Measurements from ENCODE around the gene ABHD15.
"Not testable (repeated sequence)": the region's sequence is repeated elsewhere in the genome, so short reads cannot be mapped to it uniquely, and the experiment has no call there.

The ABHD15 gene

GRCh38 chr17:29567554-29568330, 905 bp upstream of the ABHD15 start:
- DNase-seq: peak; percentile 80

- no peak for DNase-seq
Measured at GRCh38 chr17:29567304-29567553, 392 bp upstream of the ABHD15 start.

- peak; percentile 63 for DNase-seq
Measured at GRCh38 chr17:29565643-29566472, 979 bp downstream of the ABHD15 start.

GRCh38 chr17:29563816-29564215, 3.0 kb downstream of the ABHD15 start:
- no peak for DNase-seq

GRCh38 chr17:29562615-29563014, 4.2 kb downstream of the ABHD15 start:
- DNase-seq: no peak

- no peak for DNase-seq
Measured at GRCh38 chr17:29561554-29562517, 5.0 kb downstream of the ABHD15 start.

GRCh38 chr17:29560316-29560715, 6.5 kb downstream of the ABHD15 start:
- peak; percentile 92 for DNase-seq

- no peak for DNase-seq
Measured at GRCh38 chr17:29559640-29560039, 7.2 kb downstream of the ABHD15 start.

GRCh38 chr17:29558139-29558538, 8.7 kb downstream of the ABHD15 start:
- not testable (repeated sequence) for DNase-seq

GRCh38 chr17:29557739-29558116, 9.1 kb downstream of the ABHD15 start:
- DNase-seq: no peak

GRCh38 chr17:29557085-29557738, 9.6 kb downstream of the ABHD15 start:
- no peak for DNase-seq

GRCh38 chr17:29555840-29556239, 11.0 kb downstream of the ABHD15 start:
- no peak for DNase-seq

GRCh38 chr17:29549177-29549923, 17.5 kb downstream of the ABHD15 start:
- no peak for DNase-seq

GRCh38 chr17:29546830-29547229, 20.0 kb downstream of the ABHD15 start:
- no peak for DNase-seq

- no peak for DNase-seq
Measured at GRCh38 chr17:29546085-29546484, 20.8 kb downstream of the ABHD15 start.

GRCh38 chr17:29544066-29544465, 22.8 kb downstream of the ABHD15 start:
- DNase-seq: no peak

- no peak for DNase-seq
Measured at GRCh38 chr17:29533976-29534375, 32.9 kb downstream of the ABHD15 start.

- DNase-seq: no peak
Measured at GRCh38 chr17:29526322-29526721, 40.5 kb downstream of the ABHD15 start.

GRCh38 chr17:29524692-29525091, 42.1 kb downstream of the ABHD15 start:
- no peak for DNase-seq

GRCh38 chr17:29518359-29518758, 48.5 kb downstream of the ABHD15 start:
- no peak for DNase-seq

- DNase-seq: peak; percentile 43
Measured at GRCh38 chr17:29514792-29515191, 52.0 kb downstream of the ABHD15 start.

GRCh38 chr17:29510953-29511352, 55.9 kb downstream of the ABHD15 start:
- no peak for DNase-seq

Data from NCI-H2171 treated with DMSO at 0.1 percent for 48 hours (cell line).